Activated naive CD8-positive, alpha-beta T cell treated with anti-CD3 and anti-CD28 coated beads for 36 hours (primary cell): ENCODE measurements around the gene CCSER1. TPM values are rescaled to one million over a fixed set of nuclear protein-coding genes. Genes with fewer than 3 reads are reported as not detected.
"Not testable (repeated sequence)": the region's sequence is repeated elsewhere in the genome, so short reads cannot be mapped to it uniquely, and the experiment has no call there.

Source experiments
- DNase-seq: peaks from one replicate; pipeline ENCODE4 v3.0.0; 2021
- H3K27ac Mint-ChIP-seq: one replicate; pipeline ENCODE4 v1.8.0; 2022; ENCODE audit warnings: mild to moderate bottlenecking, moderate library complexity, mixed read lengths
- H3K27me3 Mint-ChIP-seq: one replicate; pipeline ENCODE4 v1.8.0; 2022; ENCODE audit warnings: mild to moderate bottlenecking, mixed read lengths
- H3K36me3 Mint-ChIP-seq: one replicate; pipeline ENCODE4 v1.8.0; 2021; ENCODE audit warnings: mild to moderate bottlenecking, mixed read lengths
- H3K4me1 Mint-ChIP-seq: one replicate; pipeline ENCODE4 v1.8.0; 2021; ENCODE audit warnings: mixed read lengths
- H3K4me3 Mint-ChIP-seq: one replicate; pipeline ENCODE4 v1.8.0; 2022; ENCODE audit warnings: mild to moderate bottlenecking, moderate library complexity, mixed read lengths
- H3K9me3 Mint-ChIP-seq: one replicate; pipeline ENCODE4 v1.8.0; 2022; ENCODE audit warnings: mixed read lengths
- total RNA-seq, 2 experiments: library from RNA; stranded (reverse); gene quantifications; one replicate each; pipeline ENCODE4 v1.2.3, GENCODE V29; 2021

The CCSER1 gene
- total RNA-seq, 2 experiments from 2014 or later: 0.29 to 0.42 TPM

DNA sequence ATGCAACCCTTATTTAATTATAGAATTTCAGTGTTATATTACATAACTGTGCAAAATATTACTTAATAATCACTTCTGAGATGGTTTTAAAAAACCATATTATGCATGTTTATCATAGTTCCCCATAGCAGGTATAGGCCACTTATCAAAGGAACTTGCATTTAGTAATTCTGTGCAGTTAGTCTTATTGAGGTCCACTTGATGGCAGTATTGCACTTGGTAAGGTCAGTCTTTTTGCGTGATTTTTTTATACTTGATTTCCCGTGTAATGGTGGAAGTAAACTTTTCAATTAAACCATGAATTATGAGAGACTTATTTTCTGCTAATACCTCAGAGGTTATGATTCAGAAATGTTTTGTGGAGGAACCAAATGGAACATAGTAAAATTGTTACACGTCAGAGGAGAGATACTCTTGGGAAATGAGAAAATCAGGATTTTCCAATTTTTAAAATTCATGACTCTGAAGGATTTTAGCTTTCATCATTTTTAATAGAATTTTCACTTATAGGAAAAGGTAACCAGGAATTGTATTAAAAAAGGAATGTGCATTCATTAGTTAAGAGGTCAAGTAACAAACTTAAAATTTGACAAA lies 230.0 kb downstream of the CCSER1 start:
- DNase-seq: no peak
- H3K4me3 Mint-ChIP-seq: no peak overlapping the region

DNA sequence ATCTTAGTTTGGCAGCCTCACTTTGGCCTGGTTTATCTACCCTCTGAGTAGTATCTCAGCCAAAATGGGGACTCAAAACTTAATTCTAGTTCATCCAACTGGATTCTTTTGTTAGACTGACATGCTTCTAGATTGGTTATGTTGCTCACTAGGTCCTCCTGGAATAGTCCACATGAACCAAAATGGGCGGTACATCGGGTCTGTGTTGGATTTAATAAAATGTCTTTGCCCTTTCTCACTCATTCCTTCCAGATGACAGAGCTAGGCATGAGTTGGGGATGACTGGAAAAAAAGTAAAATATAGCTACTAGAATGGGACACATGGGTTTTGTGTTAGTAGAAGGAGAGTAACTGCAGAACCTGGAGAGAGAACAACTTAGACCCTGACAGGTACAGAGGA lies 247.9 kb downstream of the CCSER1 start:
- Mint-ChIP-seq H3K9me3 (no peaks in the 10 kb centered on the region), H3K36me3 (no peaks in the 10 kb centered on the region), H3K4me3 (no peak overlapping the region), H3K27me3 (no peaks in the 10 kb centered on the region), H3K27ac (no peak overlapping the region), H3K4me1 (no peaks in the 10 kb centered on the region)
- DNase-seq: no peak

More for the DNA sequence above, 230.0 kb downstream of the CCSER1 start:
- H3K36me3 Mint-ChIP-seq: no peaks in the 10 kb centered on the region
- H3K27ac Mint-ChIP-seq: no peak overlapping the region
- H3K9me3 Mint-ChIP-seq: no peaks in the 10 kb centered on the region
- H3K27me3 Mint-ChIP-seq: no peaks in the 10 kb centered on the region
- H3K4me1 Mint-ChIP-seq: no peaks in the 10 kb centered on the region

DNA sequence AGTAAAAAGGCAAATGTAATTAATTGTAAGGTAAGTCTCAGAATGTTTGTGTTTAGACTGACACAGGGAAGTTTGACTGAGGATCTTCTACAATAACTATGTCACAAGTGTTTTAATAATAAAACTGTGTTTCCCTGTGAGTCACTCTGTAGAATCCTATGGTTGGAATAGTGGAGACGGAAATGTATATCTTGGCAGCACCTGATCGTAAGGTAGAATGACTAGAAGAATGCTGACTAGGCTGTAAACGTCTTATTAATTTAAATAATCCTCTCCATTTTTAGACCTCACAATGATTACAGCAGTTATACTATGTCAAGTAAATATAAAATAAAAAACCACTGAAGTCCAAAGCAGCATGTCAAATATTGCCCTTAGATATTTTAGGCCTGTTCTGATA lies 266.0 kb downstream of the CCSER1 start:
- Mint-ChIP-seq H3K27me3 (no peaks in the 10 kb centered on the region), H3K4me3 (no peak overlapping the region), H3K4me1 (no peaks in the 10 kb centered on the region), H3K36me3 (no peaks in the 10 kb centered on the region), H3K27ac (no peak overlapping the region), H3K9me3 (no peaks in the 10 kb centered on the region)
- DNase-seq: no peak

DNA sequence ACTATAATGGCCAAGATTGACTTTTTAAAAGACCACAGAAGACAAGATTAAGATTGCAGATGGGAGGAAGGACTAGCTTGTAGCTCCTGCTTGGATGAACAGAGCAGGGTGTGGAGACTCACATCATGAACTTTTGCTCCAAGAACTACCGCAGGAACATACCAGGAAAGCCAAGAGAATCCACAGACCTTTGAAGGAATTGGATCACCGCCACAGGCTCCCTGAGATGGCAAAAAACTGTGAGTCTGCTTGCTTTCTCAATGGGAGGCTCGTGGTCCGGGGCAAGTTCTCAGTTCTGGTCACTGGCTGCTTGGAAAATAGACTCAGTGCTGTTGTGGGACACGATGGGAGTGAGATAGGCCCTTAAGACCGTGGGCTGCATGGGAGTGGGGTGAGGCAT lies 276.6 kb downstream of the CCSER1 start:
- Mint-ChIP-seq H3K27me3 (no peaks in the 10 kb centered on the region), H3K9me3 (peaks cover 3% of the 10 kb centered on the region), H3K27ac (no peak overlapping the region), H3K36me3 (no peaks in the 10 kb centered on the region), H3K4me1 (no peaks in the 10 kb centered on the region), H3K4me3 (no peak overlapping the region)
- DNase-seq: no peak

DNA sequence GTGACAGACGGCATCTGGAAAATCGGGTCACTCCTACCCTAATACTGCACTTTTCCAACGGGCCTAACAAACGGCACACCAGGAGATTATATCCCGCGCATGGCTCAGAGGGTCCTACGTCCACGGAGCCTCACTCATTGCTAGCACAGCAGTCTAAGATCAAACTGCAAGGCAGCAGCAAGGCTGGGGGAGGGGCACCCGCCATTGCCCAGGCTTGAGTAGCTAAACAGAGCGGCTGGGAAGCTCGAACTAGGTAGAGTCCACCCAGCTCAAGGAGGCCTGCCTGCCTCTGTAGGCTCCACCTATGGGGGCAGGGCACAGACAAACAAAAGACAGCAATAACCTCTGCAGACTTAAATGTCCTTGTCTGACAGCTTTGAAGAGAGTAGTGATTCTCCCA lies 280.7 kb downstream of the CCSER1 start:
- not testable (repeated sequence) for DNase-seq, H3K4me1 Mint-ChIP-seq, H3K27ac Mint-ChIP-seq, H3K9me3 Mint-ChIP-seq, H3K36me3 Mint-ChIP-seq, H3K4me3 Mint-ChIP-seq, H3K27me3 Mint-ChIP-seq

DNA sequence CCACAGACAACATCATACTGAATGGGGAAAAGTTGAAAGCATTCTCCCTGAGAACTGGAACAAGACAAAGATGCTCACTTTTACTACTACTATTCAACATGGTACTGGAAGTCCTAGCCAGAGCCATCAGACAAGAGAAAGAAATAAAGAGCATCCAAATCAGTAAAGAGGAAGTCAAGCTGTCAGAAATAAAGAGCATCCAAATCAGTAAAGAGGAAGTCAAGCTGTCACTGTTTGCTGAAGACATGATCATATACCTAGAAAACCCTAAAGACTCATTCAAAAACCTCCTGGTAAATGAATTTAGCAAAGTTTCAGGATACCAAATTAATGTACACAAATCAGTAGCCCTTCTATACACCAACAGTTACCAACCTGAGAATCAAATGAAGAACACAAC lies 285.6 kb downstream of the CCSER1 start:
- DNase-seq, H3K27me3 Mint-ChIP-seq, H3K9me3 Mint-ChIP-seq, H3K36me3 Mint-ChIP-seq, H3K4me1 Mint-ChIP-seq, H3K4me3 Mint-ChIP-seq, H3K27ac Mint-ChIP-seq: not testable (repeated sequence)

DNA sequence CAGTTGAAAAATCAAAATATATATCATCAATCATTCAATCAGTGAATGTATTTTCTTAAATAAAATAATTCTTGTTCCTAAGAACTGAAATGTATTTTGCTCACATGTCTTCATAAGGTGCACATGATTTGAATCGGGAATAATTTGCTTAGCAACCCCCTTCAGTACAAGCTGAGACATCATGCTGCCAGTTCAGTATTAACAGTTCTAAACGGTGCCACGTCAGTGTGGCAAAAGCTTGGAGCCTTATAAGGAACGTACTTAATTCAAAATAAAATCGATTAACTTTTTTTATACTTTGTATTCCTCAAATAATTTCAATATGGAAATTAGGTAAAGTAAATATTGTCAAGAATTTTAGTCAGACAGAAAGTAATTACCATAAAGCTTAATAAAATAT lies 287.9 kb downstream of the CCSER1 start:
- Mint-ChIP-seq H3K27me3 (no peaks in the 10 kb centered on the region), H3K27ac (no peak overlapping the region), H3K4me3 (no peak overlapping the region), H3K9me3 (no peaks in the 10 kb centered on the region), H3K4me1 (no peaks in the 10 kb centered on the region), H3K36me3 (no peaks in the 10 kb centered on the region)
- no peak for DNase-seq

DNA sequence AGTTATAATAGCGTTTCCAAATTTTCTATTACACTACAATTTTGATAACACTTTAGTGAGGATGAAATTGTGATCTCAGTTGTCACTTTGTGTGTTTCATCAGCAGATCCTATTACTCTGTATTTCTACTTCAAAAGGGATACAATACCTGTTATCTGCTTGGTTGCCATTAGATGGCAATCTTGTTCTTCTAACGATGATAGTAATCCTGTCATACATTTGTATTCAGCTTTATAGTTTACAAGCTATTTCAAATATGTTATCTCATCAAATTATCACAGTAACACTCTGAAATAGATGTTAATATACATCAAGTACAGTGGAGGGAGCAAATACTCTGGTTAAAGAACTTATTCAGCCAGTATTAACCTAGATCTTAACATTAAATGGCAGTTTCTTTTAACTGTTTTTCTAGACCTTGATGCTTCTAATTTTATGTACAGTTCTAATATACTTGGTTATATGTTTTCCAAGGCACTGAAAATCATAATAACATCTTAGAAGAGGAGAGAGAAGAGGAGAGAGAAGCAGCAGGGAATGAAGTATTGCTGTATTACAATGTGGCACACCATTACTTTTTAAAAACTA lies 292.0 kb downstream of the CCSER1 start:
- no peak for DNase-seq
- H3K9me3 Mint-ChIP-seq: no peaks in the 10 kb centered on the region
- no peak overlapping the region for H3K4me3 Mint-ChIP-seq
- no peaks in the 10 kb centered on the region for H3K36me3 Mint-ChIP-seq
- H3K27me3 Mint-ChIP-seq: no peaks in the 10 kb centered on the region
- H3K4me1 Mint-ChIP-seq: no peaks in the 10 kb centered on the region
- H3K27ac Mint-ChIP-seq: no peak overlapping the region

DNA sequence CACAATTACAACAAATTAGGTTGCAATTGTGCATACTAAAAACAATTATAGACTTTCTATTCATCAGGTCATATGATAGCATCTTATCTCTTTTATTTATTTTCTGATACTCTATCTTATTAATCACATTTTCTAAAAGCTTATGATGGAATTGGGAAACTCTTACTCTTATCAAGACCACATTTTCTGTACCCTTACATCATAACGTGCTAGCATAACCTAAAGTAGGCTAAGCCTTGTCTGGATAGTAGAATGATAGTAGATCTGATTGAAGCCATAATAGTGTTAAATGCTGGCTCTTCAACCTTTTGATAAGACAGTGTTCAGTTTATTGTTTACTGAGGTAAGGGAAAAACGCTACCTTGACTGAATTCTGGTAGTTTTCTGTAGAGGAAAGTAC lies 294.0 kb downstream of the CCSER1 start:
- Mint-ChIP-seq H3K9me3 (no peaks in the 10 kb centered on the region), H3K27me3 (no peaks in the 10 kb centered on the region), H3K36me3 (no peaks in the 10 kb centered on the region), H3K4me1 (no peaks in the 10 kb centered on the region), H3K4me3 (no peak overlapping the region), H3K27ac (no peak overlapping the region)
- DNase-seq: no peak

DNA sequence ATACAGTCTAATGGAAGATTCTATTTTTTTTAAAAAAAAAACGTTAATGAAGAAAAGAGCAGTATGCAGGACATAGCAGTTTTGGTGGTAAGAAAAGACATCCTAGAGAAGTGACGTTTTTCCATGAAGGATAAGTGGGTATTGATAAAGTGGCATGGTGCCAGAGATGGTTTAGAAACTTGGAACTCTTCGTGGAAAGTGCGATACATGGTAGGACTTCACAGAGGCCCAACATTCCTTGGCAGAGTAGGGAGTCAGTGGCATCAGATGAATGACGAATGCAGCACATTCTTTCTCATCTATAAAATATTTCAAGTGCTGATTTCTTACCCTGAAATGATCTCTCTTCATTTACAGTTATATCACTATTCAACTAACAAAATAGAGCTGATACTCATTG lies 298.7 kb downstream of the CCSER1 start:
- no peak for DNase-seq
- Mint-ChIP-seq H3K9me3 (no peaks in the 10 kb centered on the region), H3K4me1 (no peaks in the 10 kb centered on the region), H3K27me3 (no peaks in the 10 kb centered on the region), H3K4me3 (no peak overlapping the region), H3K36me3 (no peaks in the 10 kb centered on the region), H3K27ac (no peak overlapping the region)

DNA sequence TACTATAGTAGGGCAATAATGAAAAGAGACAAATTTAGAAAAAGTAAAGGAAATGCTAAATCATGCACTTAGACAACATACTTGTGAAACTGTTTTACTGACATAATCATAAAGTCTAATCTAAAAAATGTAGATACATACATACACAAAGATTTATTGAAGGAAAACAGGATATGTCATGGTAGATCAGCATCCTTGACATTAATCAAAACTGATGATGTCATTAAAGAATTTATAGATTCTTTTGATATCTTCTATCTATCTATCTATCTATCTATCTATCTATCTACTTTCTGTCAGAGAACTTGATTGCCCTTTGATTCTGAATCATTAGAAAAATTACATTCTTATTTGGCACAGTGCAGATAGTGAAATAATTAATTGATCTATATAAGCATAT lies 311.3 kb downstream of the CCSER1 start:
- Mint-ChIP-seq H3K4me1 (no peaks in the 10 kb centered on the region), H3K27me3 (no peaks in the 10 kb centered on the region)

DNA sequence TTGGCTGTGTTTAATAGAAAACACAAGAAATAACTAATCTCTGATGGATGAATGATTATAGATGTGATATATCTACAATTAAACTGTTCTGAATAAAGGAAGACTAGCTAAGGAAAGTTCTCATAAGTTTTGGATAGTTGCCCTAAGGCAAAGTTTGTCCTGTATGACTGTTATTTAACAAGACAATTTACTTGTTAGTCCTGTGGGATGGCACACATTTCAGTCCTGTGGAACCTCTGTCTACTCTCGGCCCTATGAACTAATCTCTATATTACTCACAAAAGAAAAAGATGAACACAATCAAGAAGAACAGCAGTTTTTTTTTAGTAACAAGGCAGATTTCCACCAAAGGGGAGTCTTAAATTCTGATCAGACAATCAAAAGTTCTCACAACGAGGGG lies 314.6 kb downstream of the CCSER1 start:
- no peak for DNase-seq
- Mint-ChIP-seq H3K4me1 (no peaks in the 10 kb centered on the region), H3K4me3 (no peak overlapping the region), H3K27me3 (no peaks in the 10 kb centered on the region), H3K36me3 (no peaks in the 10 kb centered on the region), H3K27ac (no peak overlapping the region), H3K9me3 (no peaks in the 10 kb centered on the region)

More for the DNA sequence above, 311.3 kb downstream of the CCSER1 start:
- Mint-ChIP-seq H3K9me3 (no peaks in the 10 kb centered on the region), H3K27ac (no peak overlapping the region), H3K36me3 (no peaks in the 10 kb centered on the region), H3K4me3 (no peak overlapping the region)
- no peak for DNase-seq

DNA sequence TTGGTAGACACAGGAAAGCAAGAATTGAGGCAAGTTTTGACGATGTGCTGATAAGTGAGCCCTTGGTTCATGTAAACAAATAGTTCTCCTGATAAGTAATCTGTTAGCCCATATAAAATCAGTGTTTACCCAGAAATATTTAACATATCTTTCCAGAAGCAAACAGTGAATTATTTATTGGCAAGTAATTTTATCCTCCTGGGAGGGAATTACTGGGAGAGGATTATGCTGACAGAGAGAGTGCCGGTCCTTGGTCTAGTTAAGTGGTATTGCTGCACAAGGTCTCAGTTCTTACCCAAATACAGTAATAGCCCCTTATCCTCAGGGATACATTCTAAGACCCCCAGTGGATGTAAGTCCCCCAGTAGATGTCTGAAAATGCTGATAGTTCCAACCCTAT lies 315.4 kb downstream of the CCSER1 start:
- no peaks in the 10 kb centered on the region for H3K4me1 Mint-ChIP-seq
- H3K9me3 Mint-ChIP-seq: no peaks in the 10 kb centered on the region
- no peak for DNase-seq
- H3K4me3 Mint-ChIP-seq: no peak overlapping the region
- no peaks in the 10 kb centered on the region for H3K36me3 Mint-ChIP-seq
- H3K27me3 Mint-ChIP-seq: no peaks in the 10 kb centered on the region
- no peak overlapping the region for H3K27ac Mint-ChIP-seq

DNA sequence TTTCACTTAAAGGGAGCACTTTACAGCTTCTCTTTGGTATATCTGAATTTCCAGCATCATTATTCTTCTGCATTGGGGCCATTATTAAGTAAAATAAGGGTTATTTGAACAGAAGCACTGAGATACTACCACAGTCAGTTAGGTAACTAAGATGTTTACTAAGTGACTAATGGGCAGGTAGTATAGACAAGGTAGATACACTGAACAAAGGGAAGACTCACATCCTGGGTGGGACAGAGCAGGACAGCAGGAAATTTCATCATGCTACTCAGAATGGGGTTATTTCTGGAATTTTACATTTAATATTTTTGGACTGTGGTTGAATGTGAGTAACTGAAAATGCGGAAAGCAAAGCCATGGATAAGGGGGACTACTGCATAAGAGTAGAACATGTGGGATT lies 316.0 kb downstream of the CCSER1 start:
- no peaks in the 10 kb centered on the region for H3K36me3 Mint-ChIP-seq
- no peak for DNase-seq
- no peaks in the 10 kb centered on the region for H3K9me3 Mint-ChIP-seq
- no peaks in the 10 kb centered on the region for H3K27me3 Mint-ChIP-seq
- no peaks in the 10 kb centered on the region for H3K4me1 Mint-ChIP-seq
- H3K27ac Mint-ChIP-seq: no peak overlapping the region
- H3K4me3 Mint-ChIP-seq: no peak overlapping the region

DNA sequence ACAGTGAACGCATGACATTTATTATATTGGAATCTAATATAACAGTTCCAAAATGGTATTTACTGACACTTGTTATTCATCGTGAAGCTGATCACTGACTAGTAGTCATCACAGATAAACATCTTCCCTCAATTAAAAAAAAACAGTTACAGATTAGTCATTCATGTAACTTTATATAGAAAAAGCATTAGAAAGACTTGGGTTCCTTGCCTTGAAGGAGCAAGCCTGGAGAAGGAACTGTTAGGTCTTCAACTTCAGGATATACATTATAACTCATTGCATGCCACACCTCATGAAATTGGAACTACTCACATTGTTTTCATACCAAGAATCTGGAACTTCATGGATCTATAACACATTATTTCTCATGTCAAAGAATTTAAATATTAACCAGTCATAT lies 317.7 kb downstream of the CCSER1 start:
- no peaks in the 10 kb centered on the region for H3K27me3 Mint-ChIP-seq
- no peaks in the 10 kb centered on the region for H3K4me1 Mint-ChIP-seq
- no peaks in the 10 kb centered on the region for H3K36me3 Mint-ChIP-seq
- no peak overlapping the region for H3K27ac Mint-ChIP-seq
- H3K4me3 Mint-ChIP-seq: no peak overlapping the region
- DNase-seq: no peak
- no peaks in the 10 kb centered on the region for H3K9me3 Mint-ChIP-seq

DNA sequence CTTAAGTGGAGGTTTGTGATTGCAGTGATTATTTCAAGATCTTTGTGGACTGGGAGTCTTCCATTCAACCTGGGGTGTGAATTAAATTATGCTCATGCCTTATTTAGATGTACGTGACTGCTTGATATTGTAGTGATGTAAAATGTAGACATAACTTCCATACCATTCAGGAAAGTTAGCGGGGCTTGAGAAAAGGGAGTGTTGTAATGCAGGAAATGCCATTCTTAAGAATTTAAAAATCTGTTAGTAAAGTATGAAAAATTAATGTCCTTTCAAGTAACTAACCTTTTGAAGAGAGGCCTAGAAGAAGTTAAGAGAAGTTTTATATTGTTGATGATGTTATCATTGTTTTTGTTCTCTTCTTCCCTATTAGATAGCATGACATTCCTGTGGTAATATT lies 318.2 kb downstream of the CCSER1 start:
- no peak overlapping the region for H3K4me3 Mint-ChIP-seq
- H3K4me1 Mint-ChIP-seq: no peaks in the 10 kb centered on the region
- H3K36me3 Mint-ChIP-seq: no peaks in the 10 kb centered on the region
- H3K27ac Mint-ChIP-seq: no peak overlapping the region
- H3K27me3 Mint-ChIP-seq: no peaks in the 10 kb centered on the region
- no peak for DNase-seq
- H3K9me3 Mint-ChIP-seq: no peaks in the 10 kb centered on the region
